Colonic mucosa (tissue), 4 donors: ENCODE data around the gene GPR55. TPM values are rescaled to one million over a fixed set of nuclear protein-coding genes. Genes with fewer than 3 reads are reported as not detected.

Experiments
- DNase-seq: peaks from one replicate; pipeline ENCODE4 v3.0.0-alpha.2; 2020
- H3K27ac ChIP-seq: fragments of 200-600 bp; one replicate; pipeline ENCODE4 v1.8.0; 2021
- H3K27me3 ChIP-seq: fragments of 200-600 bp; one replicate; pipeline ENCODE4 v1.8.0; 2021
- H3K36me3 ChIP-seq: fragments of 200-600 bp; one replicate; pipeline ENCODE4 v1.8.0; 2021
- H3K4me1 ChIP-seq: fragments of 200-600 bp; one replicate; pipeline ENCODE4 v1.8.0; 2021; ENCODE audit warnings: mild to moderate bottlenecking
- H3K4me3 ChIP-seq: fragments of 200-600 bp; one replicate; pipeline ENCODE4 v1.8.0; 2021
- H3K9ac ChIP-seq, 2 donors: one replicate each; pipeline ENCODE4 v1.7.0; 2013; ENCODE audit warnings: control low read depth in 2 of 2, low read depth in 2 of 2, low read length in 2 of 2
- H3K9me3 ChIP-seq: fragments of 200-600 bp; one replicate; pipeline ENCODE4 v1.8.0; 2021
- intact Hi-C: fragments of 100-400 bp; cut with DNase I; formaldehyde crosslinking; loops from one replicate; pipeline ENCODE4 v1.14.1; 2022
- total RNA-seq, 2 donors: library from RNA; stranded (reverse); fragmentation: NEBNext Ultra II Directional in 1 of 2; extraction: Animal tissue kit (Norgen Biotek cat#: 25700) in 1 of 2; gene quantifications; one replicate each; pipeline ENCODE4 v1.2.1, GENCODE V29; 2021
- TF ChIP-seq, protein P1 (sequence below): fragments of 200-600 bp; IDR thresholded peaks from one replicate; pipeline ENCODE4 v1.8.0; 2022; ENCODE audit warnings: antibody characterized with exemption, mild to moderate bottlenecking
- donor health status: healthy.
- donor health status: DM: no; HTN: no; CAD: no.
- donor health status: DM: no; HTN: no; CAD: no.

GPR55 gene
- total RNA-seq, 2 donors from 2014 or later = 0.35 to 1.0 TPM

DNA sequence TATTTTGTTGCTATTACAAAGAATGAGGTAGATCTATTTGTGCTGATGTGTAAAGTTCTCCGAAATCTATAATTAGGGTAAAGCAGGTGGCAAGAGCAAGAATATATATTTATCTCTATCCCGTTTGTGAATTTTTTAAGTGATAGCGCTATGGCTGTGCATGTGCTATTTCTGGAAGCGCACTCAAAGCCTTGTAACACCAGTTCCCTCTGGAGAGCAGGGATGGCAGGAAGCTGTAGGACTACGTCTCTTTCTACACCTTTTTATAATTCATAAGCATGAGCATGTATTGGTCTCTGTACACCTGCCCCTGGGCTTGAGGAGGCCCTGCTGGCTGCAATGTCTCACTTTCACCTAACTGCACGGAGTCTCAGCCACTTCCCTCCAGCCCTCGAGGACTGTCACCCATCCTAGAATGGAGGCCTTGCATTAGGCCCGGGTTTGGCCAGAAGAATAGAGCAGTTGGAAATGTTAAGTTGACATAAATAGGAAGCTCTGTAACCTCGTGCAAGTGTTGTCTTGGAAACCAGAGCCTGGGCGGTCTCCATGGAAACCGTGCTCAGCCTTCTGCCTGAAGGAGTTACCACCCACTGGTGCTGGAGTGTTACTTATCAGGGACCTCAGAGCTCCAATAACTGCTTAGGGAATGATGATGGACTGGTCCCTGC lies 39.4 kb downstream of the GPR55 start:
- no peak overlapping the region for H3K9ac ChIP-seq

DNA sequence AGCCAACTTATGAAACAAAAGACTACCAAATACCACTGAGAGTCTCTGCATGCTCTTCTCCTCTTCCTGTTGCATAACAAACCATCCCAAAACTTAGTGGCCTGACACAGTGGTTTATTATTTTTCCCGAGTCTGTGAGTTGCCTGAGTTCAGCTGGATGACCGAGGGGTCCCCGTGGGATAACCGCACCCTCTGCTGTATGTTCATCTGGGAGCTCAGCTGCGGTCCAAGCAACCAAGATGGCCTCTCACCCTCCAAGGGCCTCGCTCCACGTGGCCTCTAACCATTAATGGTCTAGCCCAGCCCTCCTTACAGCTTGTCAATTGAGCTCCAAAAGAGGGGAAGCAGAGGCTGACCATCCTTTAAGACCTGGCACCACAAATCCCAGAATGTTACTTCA lies 43.2 kb downstream of the GPR55 start:
- no peak overlapping the region for H3K9ac ChIP-seq
- H3K27me3 ChIP-seq = no peaks in the 10 kb centered on the region
- intact Hi-C loops = no loop called here
- no peak overlapping the region for H3K4me3 ChIP-seq
- peaks cover 22% of the 10 kb centered on the region for H3K4me1 ChIP-seq
- H3K27ac ChIP-seq = no peak overlapping the region
- no peaks in the 10 kb centered on the region for H3K36me3 ChIP-seq
- H3K9me3 ChIP-seq = no peaks in the 10 kb centered on the region
- DNase-seq = no peak
- TF ChIP-seq, protein P1, sequence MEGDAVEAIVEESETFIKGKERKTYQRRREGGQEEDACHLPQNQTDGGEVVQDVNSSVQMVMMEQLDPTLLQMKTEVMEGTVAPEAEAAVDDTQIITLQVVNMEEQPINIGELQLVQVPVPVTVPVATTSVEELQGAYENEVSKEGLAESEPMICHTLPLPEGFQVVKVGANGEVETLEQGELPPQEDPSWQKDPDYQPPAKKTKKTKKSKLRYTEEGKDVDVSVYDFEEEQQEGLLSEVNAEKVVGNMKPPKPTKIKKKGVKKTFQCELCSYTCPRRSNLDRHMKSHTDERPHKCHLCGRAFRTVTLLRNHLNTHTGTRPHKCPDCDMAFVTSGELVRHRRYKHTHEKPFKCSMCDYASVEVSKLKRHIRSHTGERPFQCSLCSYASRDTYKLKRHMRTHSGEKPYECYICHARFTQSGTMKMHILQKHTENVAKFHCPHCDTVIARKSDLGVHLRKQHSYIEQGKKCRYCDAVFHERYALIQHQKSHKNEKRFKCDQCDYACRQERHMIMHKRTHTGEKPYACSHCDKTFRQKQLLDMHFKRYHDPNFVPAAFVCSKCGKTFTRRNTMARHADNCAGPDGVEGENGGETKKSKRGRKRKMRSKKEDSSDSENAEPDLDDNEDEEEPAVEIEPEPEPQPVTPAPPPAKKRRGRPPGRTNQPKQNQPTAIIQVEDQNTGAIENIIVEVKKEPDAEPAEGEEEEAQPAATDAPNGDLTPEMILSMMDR = no peak

More for the DNA sequence above, 39.4 kb downstream of the GPR55 start:
- H3K27ac ChIP-seq = no peak overlapping the region
- no peaks in the 10 kb centered on the region for H3K4me1 ChIP-seq
- intact Hi-C loops = no loop called here
- DNase-seq = no peak
- H3K9me3 ChIP-seq = no peaks in the 10 kb centered on the region
- TF ChIP-seq, protein P1 = no peak
- H3K27me3 ChIP-seq = no peaks in the 10 kb centered on the region
- H3K36me3 ChIP-seq = no peaks in the 10 kb centered on the region
- no peak overlapping the region for H3K4me3 ChIP-seq

- Histone ChIP-seq H3K36me3 (no peaks in the 10 kb centered on the region), H3K27ac (peak overlapping the region; percentile 87)
- TF ChIP-seq, protein P1 = no peak
Observed at GRCh38 chr2:230879891-230880290, 45.2 kb downstream of the GPR55 start.

DNA sequence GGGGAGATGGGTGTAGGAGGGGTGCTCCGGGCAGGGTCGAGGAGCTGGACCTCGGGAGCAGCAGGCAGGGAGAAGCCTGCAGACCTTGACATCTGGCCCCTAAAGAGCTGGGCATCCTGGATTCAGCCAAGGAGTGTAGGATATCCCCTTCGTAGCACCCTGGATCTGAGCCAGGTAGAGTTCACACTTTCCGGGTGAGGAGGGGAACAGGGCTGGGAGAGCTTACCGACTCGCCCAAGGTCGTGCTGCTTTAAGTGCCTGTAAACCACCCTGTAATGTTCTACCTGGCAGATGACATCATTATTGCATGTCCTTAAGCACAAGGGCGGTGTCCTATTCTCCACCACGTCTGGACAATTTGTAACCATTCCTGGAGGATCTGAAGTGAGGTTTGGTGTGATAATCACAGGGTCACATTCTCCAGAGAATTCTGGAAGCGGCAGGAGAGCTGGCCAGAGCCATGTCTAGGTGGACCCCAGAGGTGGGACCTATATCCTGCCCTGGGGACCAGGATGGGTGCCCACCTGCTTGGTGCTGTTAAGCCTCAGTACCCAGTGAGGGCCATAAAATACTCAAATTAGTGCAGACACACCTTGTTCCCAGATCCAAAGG lies 45.7 kb downstream of the GPR55 start:
- H3K4me3 ChIP-seq = no peak overlapping the region
- intact Hi-C loops = no loop called here
- H3K36me3 ChIP-seq = no peaks in the 10 kb centered on the region

More at GRCh38 chr2:230879891-230880290, 45.2 kb downstream of the GPR55 start:
- H3K27me3 ChIP-seq = no peaks in the 10 kb centered on the region
- intact Hi-C loops = no loop called here
- H3K9me3 ChIP-seq = no peaks in the 10 kb centered on the region
- H3K9ac ChIP-seq = peak overlapping the region in 1 of 2 donors; percentile 97
- no peak overlapping the region for H3K4me3 ChIP-seq
- no peak for DNase-seq
- peaks cover 32% of the 10 kb centered on the region for H3K4me1 ChIP-seq

GRCh38 chr2:230878599-230879188 lies 46.3 kb downstream of the GPR55 start:
- TF ChIP-seq, protein P1 = no peak
- H3K36me3 ChIP-seq = no peaks in the 10 kb centered on the region
- no peaks in the 10 kb centered on the region for H3K9me3 ChIP-seq
- H3K27ac ChIP-seq = peak overlapping the region; percentile 87
- peaks cover 32% of the 10 kb centered on the region for H3K4me1 ChIP-seq
- intact Hi-C loops = no loop called here
- H3K27me3 ChIP-seq = no peaks in the 10 kb centered on the region
- peak overlapping the region; percentile 61 to 97 for H3K9ac ChIP-seq
- no peak overlapping the region for H3K4me3 ChIP-seq
- DNase-seq = no peak

More for the DNA sequence above, 45.7 kb downstream of the GPR55 start:
- Histone ChIP-seq H3K27ac (peak overlapping the region; percentile 87), H3K4me1 (peaks cover 32% of the 10 kb centered on the region), H3K9me3 (no peaks in the 10 kb centered on the region), H3K9ac (peak overlapping the region in 1 of 2 donors; percentile 97), H3K27me3 (no peaks in the 10 kb centered on the region)
- peak; percentile 95 for DNase-seq
- TF ChIP-seq, protein P1 = no peak
